GM21825 (cell line): ENCODE measurements around the gene GPATCH3.

Experiments
- ATAC-seq: cut with Tn5 transposase; IDR thresholded peaks from one replicate; pipeline ENCODE4 v1.9.1; 2021; ENCODE audit warnings: mild to moderate bottlenecking, moderate library complexity; ENCODE audit not compliant: unreplicated experiment

The GPATCH3 gene

GRCh38 chr1:26864610-26865480 lies 35.4 kb downstream of the GPATCH3 start:
- ATAC-seq, result peak; percentile 85

GRCh38 chr1:26863685-26864077 lies 36.6 kb downstream of the GPATCH3 start:
- no peak for ATAC-seq

GRCh38 chr1:26862781-26863684 lies 37.2 kb downstream of the GPATCH3 start, which contains the start of gene SFN:
TSS of gene SFN (plus strand) at chr1:26863149. CDS start at chr1:26863213, 64 bp downstream.
- ATAC-seq, result no peak

GRCh38 chr1:26861889-26862378 lies 38.3 kb downstream of the GPATCH3 start:
- no peak for ATAC-seq

- no peak for ATAC-seq
Measured at GRCh38 chr1:26861286-26861701, 39.0 kb downstream of the GPATCH3 start.

- ATAC-seq, result no peak
Measured at GRCh38 chr1:26858891-26859640, 41.2 kb downstream of the GPATCH3 start.

GRCh38 chr1:26858160-26858559 lies 42.1 kb downstream of the GPATCH3 start:
- no peak for ATAC-seq

- no peak for ATAC-seq
Measured at GRCh38 chr1:26857473-26858060, 42.7 kb downstream of the GPATCH3 start.

- no peak for ATAC-seq
Measured at GRCh38 chr1:26856604-26857469, 43.4 kb downstream of the GPATCH3 start.

GRCh38 chr1:26856181-26856580 lies 44.1 kb downstream of the GPATCH3 start:
- no peak for ATAC-seq

- no peak for ATAC-seq
Measured at GRCh38 chr1:26855636-26856035, 44.6 kb downstream of the GPATCH3 start.

GRCh38 chr1:26854906-26855305 lies 45.4 kb downstream of the GPATCH3 start:
- no peak for ATAC-seq

- ATAC-seq, result no peak
Measured at GRCh38 chr1:26853600-26853999, 46.7 kb downstream of the GPATCH3 start.

- no peak for ATAC-seq
Measured at GRCh38 chr1:26853156-26853555, 47.1 kb downstream of the GPATCH3 start.

- ATAC-seq, result no peak
Measured at GRCh38 chr1:26852701-26853100, 47.6 kb downstream of the GPATCH3 start.

- ATAC-seq, result no peak
Measured at GRCh38 chr1:26851106-26851684, 49.1 kb downstream of the GPATCH3 start.

- no peak for ATAC-seq
Measured at GRCh38 chr1:26848941-26849774, 51.1 kb downstream of the GPATCH3 start.

- ATAC-seq, result no peak
Measured at GRCh38 chr1:26848499-26848898, 51.8 kb downstream of the GPATCH3 start.
